ENCODE results near the gene GLIPR1. TPM values are rescaled to one million over a fixed set of nuclear protein-coding genes. Genes with fewer than 3 reads are reported as not detected.

GLIPR1 gene
- total RNA-seq, 1 donor from 2014 or later: 38.9 TPM

- H3K4me1 Mint-ChIP-seq (ENCODE audit: unreplicated experiment): peaks cover 4% of the 10 kb centered on the region
- H3K36me3 Mint-ChIP-seq (ENCODE audit: unreplicated experiment): no peaks in the 10 kb centered on the region
- peaks cover 5% of the 10 kb centered on the region for H3K27me3 Mint-ChIP-seq (ENCODE audit: unreplicated experiment)
- no peak for TF ChIP-seq CTCF (IDR thresholded peaks at IDR 0.05)
- no peak overlapping the region for H3K27ac Mint-ChIP-seq (ENCODE audit: unreplicated experiment)
- no peak overlapping the region for H3K4me3 Mint-ChIP-seq (ENCODE audit: unreplicated experiment)
- no peaks in the 10 kb centered on the region for H3K9me3 Mint-ChIP-seq (ENCODE audit: unreplicated experiment)
- no peak for DNase-seq (ENCODE audit: extremely low spot score, unreplicated experiment)
Observed at GRCh38 chr12:75529826-75530225, 49.3 kb downstream of the GLIPR1 start.

GRCh38 chr12:75533239-75533638 lies 52.7 kb downstream of the GLIPR1 start:
- no peak overlapping the region for H3K27ac Mint-ChIP-seq (ENCODE audit: unreplicated experiment)
- no peaks in the 10 kb centered on the region for H3K36me3 Mint-ChIP-seq (ENCODE audit: unreplicated experiment)
- no peak for DNase-seq (ENCODE audit: extremely low spot score, unreplicated experiment)
- TF ChIP-seq CTCF (IDR thresholded peaks at IDR 0.05): no peak
- H3K4me1 Mint-ChIP-seq (ENCODE audit: unreplicated experiment): no peaks in the 10 kb centered on the region
- no peaks in the 10 kb centered on the region for H3K9me3 Mint-ChIP-seq (ENCODE audit: unreplicated experiment)
- H3K27me3 Mint-ChIP-seq (ENCODE audit: unreplicated experiment): peaks cover 1% of the 10 kb centered on the region
- H3K4me3 Mint-ChIP-seq (ENCODE audit: unreplicated experiment): no peak overlapping the region

GRCh38 chr12:75539889-75540288 lies 59.3 kb downstream of the GLIPR1 start:
- Mint-ChIP-seq H3K4me3 (ENCODE audit: unreplicated experiment) (no peak overlapping the region), H3K27ac (ENCODE audit: unreplicated experiment) (no peak overlapping the region)
- TF ChIP-seq CTCF (IDR thresholded peaks at IDR 0.05): no peak

GRCh38 chr12:75542942-75543341 lies 62.4 kb downstream of the GLIPR1 start:
- H3K4me1 Mint-ChIP-seq (ENCODE audit: unreplicated experiment): no peaks in the 10 kb centered on the region
- no peak for TF ChIP-seq CTCF (IDR thresholded peaks at IDR 0.05)
- no peak overlapping the region for H3K4me3 Mint-ChIP-seq (ENCODE audit: unreplicated experiment)
- H3K27me3 Mint-ChIP-seq (ENCODE audit: unreplicated experiment): no peaks in the 10 kb centered on the region
- H3K9me3 Mint-ChIP-seq (ENCODE audit: unreplicated experiment): no peaks in the 10 kb centered on the region
- H3K27ac Mint-ChIP-seq (ENCODE audit: unreplicated experiment): no peak overlapping the region
- DNase-seq (ENCODE audit: extremely low spot score, unreplicated experiment): no peak
- no peaks in the 10 kb centered on the region for H3K36me3 Mint-ChIP-seq (ENCODE audit: unreplicated experiment)

More at GRCh38 chr12:75539889-75540288, 59.3 kb downstream of the GLIPR1 start:
- H3K27me3 Mint-ChIP-seq (ENCODE audit: unreplicated experiment): no peaks in the 10 kb centered on the region
- no peaks in the 10 kb centered on the region for H3K9me3 Mint-ChIP-seq (ENCODE audit: unreplicated experiment)
- DNase-seq (ENCODE audit: extremely low spot score, unreplicated experiment): no peak
- H3K4me1 Mint-ChIP-seq (ENCODE audit: unreplicated experiment): no peaks in the 10 kb centered on the region
- H3K36me3 Mint-ChIP-seq (ENCODE audit: unreplicated experiment): no peaks in the 10 kb centered on the region

- Mint-ChIP-seq H3K4me3 (ENCODE audit: unreplicated experiment) (no peak overlapping the region), H3K4me1 (ENCODE audit: unreplicated experiment) (no peaks in the 10 kb centered on the region), H3K36me3 (ENCODE audit: unreplicated experiment) (no peaks in the 10 kb centered on the region), H3K9me3 (ENCODE audit: unreplicated experiment) (no peaks in the 10 kb centered on the region), H3K27ac (ENCODE audit: unreplicated experiment) (no peak overlapping the region), H3K27me3 (ENCODE audit: unreplicated experiment) (no peaks in the 10 kb centered on the region)
- DNase-seq (ENCODE audit: extremely low spot score, unreplicated experiment): no peak
- TF ChIP-seq CTCF (IDR thresholded peaks at IDR 0.05): no peak
Observed at GRCh38 chr12:75543529-75543928, 63.0 kb downstream of the GLIPR1 start.

Data from osteocyte (in vitro differentiated cells).